HG02678 (cell line): Measurements from ENCODE around the gene GPSM3.
"Not testable (repeated sequence)": the region's sequence is repeated elsewhere in the genome, so short reads cannot be mapped to it uniquely, and the experiment has no call there.

Source experiments
- ATAC-seq: cut with Tn5 transposase; IDR thresholded peaks from one replicate; pipeline ENCODE4 v1.9.1; 2021; ENCODE audit warnings: mild to moderate bottlenecking, moderate library complexity; ENCODE audit not compliant: unreplicated experiment

GPSM3 gene

DNA sequence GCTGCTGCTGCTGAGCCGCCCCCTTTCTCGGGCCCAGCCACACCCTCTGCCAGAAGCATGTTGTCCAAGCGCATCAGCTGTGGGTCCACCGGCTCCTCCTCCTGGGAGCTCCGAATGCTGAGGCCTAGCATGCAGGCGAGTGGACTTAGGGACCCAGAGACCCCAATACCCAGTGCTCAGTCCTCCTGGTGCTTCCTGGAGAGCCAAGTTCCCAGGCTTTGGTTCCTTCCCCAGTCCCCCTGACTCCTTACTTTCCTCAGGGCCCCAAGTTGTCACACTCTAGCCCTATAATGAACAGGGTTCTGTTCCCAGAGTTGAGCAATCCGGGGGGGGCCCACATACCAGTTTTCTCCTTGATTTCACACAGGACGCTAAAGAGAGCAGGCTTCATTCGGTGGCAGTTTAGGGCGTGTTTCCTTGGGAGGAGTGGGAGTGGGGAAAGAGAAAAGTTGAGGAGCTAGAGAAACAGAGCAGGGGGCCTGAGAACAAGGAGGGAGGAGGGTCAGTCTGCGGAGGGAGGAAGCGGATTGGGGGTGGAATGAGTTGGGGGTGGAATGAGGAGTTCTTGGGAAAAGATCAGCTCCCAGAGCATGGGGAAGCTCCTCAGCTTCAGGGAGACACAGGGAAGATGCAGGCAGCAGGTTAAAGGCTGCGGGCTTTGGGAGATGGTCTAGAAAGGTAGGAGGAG lies 3.9 kb downstream of the GPSM3 start:
- ATAC-seq: no peak

DNA sequence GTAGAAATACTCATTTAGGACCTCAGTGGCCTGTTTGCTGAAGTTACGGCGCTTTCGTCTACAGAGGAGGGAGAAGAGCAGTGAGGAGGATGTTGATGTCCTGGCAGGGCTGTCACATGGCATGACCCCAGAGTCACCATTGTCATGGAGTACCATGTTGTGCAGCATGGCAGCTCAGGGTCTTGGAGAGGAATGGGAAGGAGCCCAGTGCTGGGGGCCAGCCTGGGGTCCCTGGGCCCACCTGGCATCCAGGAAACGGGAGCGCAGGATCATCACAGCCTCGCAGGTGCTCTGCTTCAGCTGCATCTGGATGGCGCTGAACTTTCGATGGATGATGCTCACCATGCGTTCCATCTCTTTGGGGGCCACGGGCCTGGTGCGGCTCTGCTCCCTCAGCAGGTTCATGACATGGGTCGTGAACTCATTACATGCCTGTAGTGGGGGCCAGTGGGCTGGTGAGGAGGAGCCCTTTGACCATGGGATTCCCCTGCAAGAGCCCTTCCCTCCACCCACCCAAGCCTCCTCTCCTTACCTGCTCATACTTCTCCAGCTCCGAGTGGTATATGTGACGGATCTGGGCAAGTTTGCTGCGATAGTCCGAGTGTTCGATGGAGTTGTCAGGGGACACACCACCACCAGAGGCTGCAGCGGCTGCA lies 4.6 kb downstream of the GPSM3 start:
- not testable (repeated sequence) for ATAC-seq

DNA sequence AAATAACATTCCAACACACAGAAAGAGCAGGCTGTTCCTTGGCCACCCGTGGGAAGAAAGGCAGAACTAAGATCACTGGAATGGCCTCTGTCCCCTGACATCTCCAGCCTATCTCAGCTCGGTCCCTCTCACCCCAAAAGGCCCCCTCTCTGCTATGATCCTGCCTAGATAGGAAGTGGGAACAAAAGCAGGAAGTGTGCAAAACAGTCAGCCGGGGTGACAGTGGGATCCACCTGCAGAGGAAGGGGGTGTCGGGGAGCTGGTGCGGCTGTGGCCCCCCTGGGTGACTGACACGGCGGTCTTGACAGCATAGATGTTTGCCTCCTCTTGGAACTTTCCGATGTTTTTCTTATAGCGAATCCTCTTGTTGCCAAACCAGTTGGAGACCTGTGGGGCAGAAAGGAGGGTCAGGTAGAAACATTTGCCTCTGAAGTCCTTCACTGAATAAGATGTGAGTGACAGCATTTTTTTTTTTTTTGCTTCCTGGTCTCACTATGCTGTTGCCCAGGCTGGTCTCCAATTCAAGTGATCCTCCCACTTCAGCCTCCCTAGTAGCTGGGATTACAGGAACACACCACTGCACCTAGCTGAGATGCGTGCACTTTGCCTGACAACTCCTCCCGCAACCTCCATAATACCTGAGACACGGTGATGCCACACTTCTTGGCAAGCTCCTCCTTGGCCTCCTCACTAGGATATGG lies 5.3 kb downstream of the GPSM3 start:
- ATAC-seq: no peak

DNA sequence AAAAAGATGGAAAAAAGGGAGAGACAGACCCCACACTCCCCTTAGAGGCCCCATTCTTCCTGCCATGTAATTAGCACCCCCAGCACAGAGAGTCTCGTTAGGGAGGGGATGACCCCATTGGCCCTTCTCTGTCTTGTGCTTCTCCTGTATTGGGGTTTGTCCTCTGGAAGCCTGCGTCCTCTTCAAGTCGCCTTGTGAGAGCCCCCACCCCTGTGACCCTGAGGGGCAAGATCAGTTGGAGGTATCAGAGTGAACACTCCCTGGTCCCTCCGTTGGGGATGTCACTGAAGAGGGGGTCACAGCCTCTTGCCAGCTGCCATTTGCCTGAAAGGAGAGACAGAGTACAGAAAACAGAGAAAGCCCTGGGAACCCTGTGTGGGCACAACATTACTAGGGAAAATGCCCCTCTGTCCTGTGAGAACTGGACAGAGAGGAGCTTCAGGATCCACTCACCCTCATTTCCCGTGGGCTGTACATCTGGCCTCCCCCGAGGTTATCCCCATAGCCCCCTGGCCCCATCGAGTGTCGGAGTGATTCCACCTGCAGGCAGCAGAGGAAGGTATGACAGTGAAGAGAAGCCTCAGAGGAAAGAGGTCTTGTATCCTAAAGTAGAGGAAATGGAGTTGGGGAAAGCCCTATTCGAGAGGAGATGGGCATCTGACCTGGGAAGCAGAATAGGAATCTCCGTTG lies 6.1 kb downstream of the GPSM3 start:
- not testable (repeated sequence) for ATAC-seq

DNA sequence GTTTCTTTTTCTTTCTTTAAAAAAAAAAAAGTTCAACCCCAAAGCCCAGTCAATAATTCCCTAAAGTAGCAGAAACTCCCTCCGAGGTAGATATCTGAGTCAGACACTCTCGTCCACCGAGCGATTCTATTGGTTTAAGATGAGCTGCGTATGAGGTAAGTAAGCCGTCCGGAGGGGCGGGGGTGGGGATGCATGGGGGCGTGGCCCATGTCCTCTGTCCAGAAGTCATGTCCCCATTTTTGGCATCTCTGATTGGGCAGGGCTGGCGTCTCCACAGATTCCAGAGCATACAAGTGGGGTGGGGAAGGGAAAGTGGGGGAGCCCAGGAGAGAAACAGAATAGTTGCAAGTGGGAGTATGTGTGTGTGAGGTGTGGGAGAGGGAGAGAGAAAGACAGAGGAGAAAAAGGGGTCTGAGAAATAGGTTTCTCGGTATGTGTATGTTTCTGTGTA lies 6.7 kb downstream of the GPSM3 start:
- ATAC-seq: not testable (repeated sequence)

DNA sequence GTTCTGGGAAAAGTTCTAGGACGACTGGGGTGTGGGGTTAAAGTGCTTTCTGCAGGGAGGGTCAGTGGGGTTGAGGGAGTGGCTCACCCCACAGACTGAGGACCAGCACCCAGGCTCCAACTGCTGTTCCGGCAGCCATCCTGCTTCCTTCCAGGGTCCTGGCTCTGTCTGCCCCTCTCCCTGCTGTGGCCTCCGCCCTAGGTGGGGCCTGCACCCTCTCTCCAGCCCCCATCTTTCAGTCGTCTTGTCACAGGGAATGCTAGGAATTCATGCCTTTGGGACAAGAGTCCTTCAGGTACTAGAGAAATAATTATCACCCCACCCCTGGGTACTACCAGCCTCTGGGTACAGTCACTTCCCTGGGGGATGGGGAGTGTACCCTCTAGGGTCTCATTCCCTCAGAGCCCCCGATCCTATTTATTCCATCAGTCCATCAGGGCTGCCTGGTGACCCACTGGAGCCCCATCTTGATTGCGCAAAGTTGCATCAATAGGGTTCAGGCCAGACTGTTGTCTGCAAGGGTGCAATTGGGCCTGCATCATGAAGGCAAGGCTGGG lies 8.3 kb downstream of the GPSM3 start, which contains the start of gene AGER:
Gene AGER, minus strand, starts transcription at position 170 of the 557 bp plus-strand sequence. Its CDS starts 31 bp downstream, at position 139.
- no peak for ATAC-seq

DNA sequence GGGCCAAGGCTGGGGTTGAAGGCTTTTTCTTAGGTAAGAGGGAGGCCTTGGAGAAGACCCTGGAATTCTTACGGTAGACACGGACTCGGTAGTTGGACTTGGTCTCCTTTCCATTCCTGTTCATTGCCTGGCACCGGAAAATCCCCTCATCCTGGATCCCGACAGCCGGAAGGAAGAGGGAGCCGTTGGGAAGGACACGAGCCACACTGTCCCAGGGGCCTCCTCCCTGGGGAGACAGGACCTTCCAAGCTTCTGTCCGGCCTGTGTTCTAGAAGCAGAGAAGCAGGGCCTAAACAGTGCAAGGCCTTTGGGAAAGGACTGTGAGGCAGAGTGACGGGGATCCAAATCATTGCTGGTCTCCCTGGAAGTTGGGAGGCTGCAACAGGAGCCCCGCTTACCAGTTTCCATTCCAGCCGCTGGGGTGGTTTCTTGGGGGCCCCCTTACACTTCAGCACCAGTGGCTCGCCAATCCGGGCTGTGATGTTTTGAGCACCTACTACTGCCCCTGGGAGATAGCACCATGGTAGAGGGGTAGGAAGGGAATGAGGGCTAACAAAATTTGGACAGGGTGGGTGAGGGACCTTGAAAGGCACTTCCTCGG lies 8.9 kb downstream of the GPSM3 start:
- ATAC-seq: no peak

DNA sequence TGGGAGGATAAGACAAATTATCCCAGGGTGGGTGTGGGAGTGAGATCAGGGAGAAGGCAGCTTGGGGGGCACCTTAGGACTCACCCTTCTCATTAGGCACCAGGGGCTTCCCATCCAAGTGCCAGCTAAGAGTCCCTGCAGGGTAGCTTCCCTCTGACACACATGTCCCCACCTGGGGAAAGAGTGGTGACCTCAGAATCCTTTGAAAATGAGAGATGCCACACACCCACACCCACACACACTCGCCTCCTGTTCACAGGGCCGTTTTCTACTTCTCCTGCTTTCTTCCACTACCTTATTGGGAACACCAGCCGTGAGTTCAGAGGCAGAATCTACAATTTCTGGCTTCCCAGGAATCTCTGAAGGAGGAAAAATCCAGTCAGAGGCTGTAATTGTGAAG lies 9.4 kb downstream of the GPSM3 start:
- ATAC-seq: no peak

DNA sequence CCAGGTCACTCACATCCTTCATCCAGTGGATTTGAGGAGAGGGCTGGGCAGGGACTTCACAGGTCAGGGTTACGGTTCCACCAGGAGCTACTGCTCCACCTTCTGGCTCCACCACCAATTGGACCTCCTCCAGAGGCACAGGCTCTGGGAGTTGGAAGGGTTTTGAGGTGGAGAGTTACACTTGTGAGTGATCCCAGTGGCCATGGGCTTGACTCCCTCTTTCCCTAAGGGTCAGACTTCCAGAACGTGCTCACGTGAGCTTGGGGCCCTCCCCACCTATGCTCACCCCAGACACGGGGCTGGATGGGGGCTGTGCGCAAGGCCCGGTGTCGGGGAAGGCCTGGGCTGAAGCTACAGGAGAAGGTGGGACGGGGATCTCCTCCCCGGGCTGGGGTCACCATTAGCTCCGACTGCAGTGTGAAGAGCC lies 9.9 kb downstream of the GPSM3 start:
- ATAC-seq: no peak

DNA sequence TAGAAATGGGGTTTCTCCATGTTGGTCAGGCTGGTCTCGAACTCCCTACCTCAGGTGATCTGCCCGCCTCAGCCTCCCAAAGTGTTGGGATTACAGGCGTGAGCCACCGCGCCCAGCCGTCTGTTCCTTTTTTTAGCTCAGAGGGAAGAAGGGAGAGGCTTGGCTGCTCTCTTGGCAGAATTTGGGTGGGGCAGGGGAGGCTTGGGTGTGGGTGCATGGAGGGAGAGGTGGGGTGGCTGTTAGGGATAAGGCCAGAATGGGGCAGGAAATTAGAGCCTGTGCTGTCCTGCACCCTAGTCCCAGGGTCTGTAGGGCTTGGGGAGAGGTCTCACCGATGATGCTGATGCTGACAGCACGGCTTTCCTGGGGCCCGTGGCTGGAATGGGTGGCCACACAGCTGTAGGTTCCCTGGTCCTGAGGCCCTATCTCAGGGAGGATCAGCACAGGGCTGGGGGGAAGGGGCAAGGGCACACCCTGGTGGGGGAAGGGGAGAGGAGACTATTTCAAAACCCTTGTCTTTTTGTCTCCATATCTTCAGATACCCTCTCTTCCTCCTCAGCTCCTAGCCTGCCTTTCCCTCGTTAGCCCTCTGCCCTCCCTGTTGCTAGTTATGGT lies 10.4 kb downstream of the GPSM3 start:
- no peak for ATAC-seq

DNA sequence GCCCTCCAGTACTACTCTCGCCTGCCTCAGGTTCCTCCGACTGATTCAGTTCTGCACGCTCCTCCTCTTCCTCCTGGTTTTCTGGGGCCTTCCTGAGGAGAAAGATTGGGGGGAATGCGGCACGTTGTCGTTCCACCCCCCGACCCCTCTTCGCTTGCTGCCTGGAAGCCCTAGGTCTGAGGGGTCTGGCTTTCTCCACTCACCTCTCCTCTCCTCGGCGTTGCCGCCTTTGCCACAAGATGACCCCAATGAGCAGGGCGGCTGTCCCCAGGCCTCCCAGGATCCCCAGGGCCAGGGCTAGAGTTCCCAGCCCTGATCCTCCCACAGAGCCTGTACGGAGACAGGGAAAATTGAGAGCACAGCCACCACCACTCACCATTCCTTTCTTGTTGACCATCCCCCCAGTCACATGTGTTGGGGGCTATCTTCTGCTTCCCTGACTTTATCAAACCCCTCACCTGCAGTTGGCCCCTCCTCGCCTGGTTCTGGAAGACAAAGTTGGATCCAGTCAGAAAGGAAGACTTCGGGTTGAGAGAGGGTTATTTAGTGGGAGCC lies 11.2 kb downstream of the GPSM3 start:
- ATAC-seq: no peak

DNA sequence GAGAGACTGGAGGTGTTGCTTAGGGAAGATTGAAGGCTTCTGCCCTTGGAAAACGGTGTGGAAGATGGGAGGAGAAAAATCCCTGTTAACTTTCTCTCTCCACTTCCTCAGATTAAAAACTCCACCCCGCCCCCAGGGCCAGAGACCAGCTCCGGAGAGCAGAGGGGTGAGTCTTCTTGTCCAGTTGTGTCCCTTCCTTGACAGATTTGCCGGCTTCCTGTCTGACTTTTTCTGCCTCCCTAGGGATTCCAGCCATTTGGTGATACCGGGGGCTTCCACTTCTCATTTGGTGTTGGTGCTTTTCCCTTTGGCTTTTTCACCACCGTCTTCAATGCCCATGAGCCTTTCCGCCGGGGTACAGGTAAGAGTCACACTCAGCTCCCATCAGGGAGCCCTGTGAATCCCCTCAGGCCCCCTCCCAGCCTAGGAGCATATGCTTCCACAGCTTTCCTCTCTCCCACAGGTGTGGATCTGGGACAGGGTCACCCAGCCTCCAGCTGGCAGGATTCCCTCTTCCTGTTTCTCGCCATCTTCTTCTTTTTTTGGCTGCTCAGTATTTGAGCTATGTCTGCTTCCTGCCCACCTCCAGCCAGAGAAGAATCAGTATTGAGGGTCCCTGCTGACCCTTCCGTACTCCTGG lies 12.6 kb downstream of the GPSM3 start:
- no peak for ATAC-seq

DNA sequence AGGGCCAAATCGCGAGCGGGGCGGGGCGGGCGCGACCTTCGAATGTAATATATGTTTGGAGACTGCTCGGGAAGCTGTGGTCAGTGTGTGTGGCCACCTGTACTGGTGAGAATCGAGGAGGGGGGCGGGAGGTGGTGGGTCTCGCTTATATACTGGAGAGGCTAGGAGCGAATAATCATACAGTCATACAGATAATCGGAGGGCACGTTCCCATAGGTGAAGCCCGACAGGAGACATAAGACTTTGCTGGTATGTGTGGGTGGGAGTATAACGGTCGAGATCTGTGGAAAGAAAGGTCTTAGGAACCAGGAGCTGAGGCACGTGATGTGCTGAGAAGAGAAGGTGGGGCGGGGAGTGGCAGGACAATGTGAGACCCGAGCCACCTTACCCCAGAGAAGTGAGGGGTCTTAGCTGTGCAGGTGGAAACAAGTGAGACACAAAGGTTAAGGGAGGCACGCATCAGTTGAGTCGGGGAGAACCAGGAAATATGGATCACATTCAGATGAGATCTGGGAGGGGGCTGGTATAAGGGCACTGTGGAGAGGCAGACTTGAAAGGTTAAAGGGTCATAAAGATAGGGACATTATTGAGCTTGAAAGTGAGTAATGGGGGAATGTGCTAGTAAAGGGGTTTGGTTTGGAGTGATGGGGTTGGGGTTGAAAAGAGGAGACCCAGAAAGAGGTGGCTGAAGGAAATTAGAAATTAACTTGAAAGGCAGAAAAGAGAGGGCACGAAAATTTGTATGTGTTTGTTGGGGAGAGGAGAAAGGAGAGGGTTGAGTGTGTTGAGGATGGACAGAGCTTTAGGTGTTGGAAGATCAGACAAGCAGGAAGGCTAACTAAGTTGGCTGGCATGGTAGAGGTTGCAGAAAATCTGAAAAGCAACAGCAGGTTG lies 13.6 kb downstream of the GPSM3 start:
- ATAC-seq: no peak

DNA sequence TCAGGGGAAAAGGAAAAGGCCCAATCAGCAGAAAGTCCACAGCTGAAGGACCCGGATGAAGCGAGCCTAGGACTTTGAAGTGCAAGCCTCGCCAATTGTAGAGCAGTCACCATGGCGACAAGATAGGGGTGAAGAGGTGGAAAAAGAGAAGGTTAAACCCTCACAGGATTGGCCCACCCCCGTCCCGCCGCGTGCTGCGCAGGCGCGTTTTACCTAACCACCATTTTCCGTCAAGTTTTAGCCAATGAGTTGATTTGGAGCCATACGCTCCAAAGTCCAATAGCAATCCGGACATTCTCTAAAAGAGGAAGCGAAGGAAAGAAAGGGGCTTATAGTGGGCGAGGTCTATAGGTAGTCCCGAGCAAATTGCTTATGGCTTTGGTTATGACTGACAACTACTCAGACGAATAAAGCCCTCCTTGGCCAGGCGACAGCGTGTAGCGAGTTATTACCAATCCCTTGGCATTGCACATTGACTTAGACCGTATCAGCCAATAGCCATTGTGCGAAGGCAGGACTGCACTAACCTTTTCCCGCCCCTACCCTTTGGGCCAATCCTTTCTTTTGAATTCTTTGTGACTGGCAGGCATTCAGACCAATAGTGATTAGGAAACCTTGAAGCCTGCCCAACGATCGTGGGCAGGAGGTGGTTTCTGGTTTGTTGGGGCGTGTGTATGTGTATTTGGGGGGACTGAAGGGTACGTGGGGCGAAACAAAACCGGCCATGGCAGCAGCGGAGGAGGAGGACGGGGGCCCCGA lies 14.5 kb downstream of the GPSM3 start, which contains the start of gene RNF5:
Gene RNF5, plus strand, starts transcription at position 618 of the 759 bp plus-strand sequence. Its CDS starts 107 bp downstream, at position 725.
- ATAC-seq: peak; percentile 79

DNA sequence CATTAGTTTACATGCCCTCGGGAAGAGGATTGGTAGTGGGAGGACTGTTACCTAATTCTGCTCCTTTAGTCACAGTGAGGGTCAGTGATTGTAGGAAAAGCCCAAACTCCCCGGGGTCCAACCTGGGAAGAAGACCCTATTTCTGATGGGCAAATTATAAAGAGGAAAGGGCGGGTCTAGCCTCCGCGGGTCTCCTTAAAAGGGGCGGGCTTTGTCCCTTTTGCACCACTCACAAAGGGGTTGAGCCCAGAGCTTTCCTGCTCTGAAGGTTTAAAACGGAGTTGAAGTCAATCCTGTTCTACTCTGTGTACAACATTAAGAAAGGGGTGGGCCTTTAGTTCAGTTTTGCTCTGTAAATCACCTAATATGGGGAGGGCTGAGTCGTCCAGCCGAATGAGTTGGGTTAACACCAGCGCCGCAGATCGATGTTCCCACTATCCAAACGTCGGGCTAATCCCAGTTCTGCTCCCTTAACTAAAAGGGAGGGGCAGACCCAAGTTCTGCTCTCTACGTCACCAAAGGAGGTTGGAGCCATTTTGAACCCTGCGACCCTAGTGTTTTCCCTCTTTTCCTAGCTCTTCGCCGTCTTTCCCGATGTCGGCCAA lies 15.2 kb downstream of the GPSM3 start:
- no peak for ATAC-seq

DNA sequence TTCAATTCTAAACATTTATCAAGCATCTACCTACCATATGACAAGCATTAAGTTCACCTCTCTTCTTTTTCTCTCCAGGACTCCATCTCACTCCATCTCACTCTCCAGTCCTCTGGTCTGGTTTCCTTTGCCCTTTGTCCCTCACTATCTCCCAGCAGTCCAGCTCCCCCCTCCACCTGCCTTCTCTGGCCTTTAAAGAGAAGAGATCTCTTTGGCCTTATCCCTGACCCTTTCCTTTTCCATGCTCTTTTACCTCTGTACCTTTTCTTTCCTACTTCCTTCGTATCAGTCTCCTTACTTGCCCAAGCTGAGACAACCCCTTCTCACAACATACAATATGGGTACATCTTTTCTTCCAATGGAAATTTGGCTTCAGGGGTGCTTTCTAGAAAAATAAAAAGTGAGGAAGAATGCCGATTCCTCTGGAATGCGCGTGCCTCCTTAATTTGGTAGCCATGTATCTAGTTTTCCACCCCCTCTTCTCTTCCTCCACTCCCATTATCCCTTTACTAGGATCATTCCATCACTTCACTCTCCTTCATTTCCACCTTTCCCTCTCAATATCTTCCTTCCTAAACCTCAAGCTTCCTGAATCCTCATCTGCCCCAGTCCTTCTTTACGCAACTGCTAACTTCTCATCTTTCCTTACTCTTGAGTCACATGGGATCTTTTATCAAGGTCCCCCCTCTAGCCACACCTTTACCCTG lies 15.8 kb downstream of the GPSM3 start:
- no peak for ATAC-seq
